Lower leg skin (tissue), 4 donors: ENCODE results near the gene ZNF24. TPM values are rescaled to one million over a fixed set of nuclear protein-coding genes. Genes with fewer than 3 reads are reported as not detected.
A peak's percentile ranks its signal among the peaks of the same experiment; 100 is the strongest.

Experiments used
- DNase-seq, 2 donors: peaks; one replicate each; pipeline ENCODE4 v3.0.0-alpha.2; 2019; ENCODE audit warnings: low spot score in 2 of 2
- H3K4me3 ChIP-seq: fragments of 200-600 bp; sonication (generic); 2 replicates; pipeline ENCODE4 v1.5.1; 2017; ENCODE audit warnings: mild to moderate bottlenecking, low read depth; ENCODE audit not compliant: poor library complexity, severe bottlenecking
- CTCF ChIP-seq, 3 donors: fragments of 450-650 bp; IDR thresholded peaks; one replicate each; pipeline ENCODE4 v1.5.1; 2016; ENCODE audit warnings: antibody characterized with exemption in 3 of 3, mild to moderate bottlenecking in 3 of 3, moderate library complexity in 2 of 3
- POLR2A ChIP-seq, 2 donors: fragments of 450-650 bp; IDR thresholded peaks; one replicate each; pipeline ENCODE4 v1.6.1; 2016 to 2017; ENCODE audit warnings: antibody characterized with exemption in 2 of 2, mild to moderate bottlenecking in 1 of 2, moderate library complexity in 1 of 2
- WGBS, 2 donors: methylation state at CpG; one replicate each; pipeline ENCODE4 v1.1.5; 2018; 5-methylcytosine and 5-hydroxymethylcytosine counted together
- intact Hi-C: fragments of 100-400 bp; cut with DNase I; formaldehyde crosslinking; loops from one replicate; pipeline ENCODE4 v1.15.0; 2023; ENCODE audit warnings: low total_unique reads
- total RNA-seq, 4 donors: library from RNA; depleted of rRNA; stranded (reverse); fragments of >200 nt; gene quantifications; one replicate each; pipeline ENCODE4 v1.1.0, GENCODE V29; 2016

Gene ZNF24
- total RNA-seq, 4 donors from 2014 or later: 27.2 to 32.4 (median 30.6) TPM

GRCh38 chr18:35368595-35368994 is 24.4 kb upstream of the ZNF24 start:
- intact Hi-C loops: loop anchor here (10.0 kb wide), 1 partner anchor 134 kb away; no protein-coding TSS in a partner anchor
- no peak for DNase-seq
- no peak overlapping the region for H3K4me3 ChIP-seq
- 93 to 94% methylated on average over 6 of the region's 6 CpGs for WGBS, 2 donors
- TF ChIP-seq CTCF (IDR thresholded peaks at IDR 0.05) (no peak), POLR2A (IDR thresholded peaks at IDR 0.05) (no peak)

- intact Hi-C loops: loop anchor here (10.0 kb wide), 1 partner anchor 128 kb away; no protein-coding TSS in a partner anchor
- no peak overlapping the region for H3K4me3 ChIP-seq
- no peak for DNase-seq
- no peak for TF ChIP-seq CTCF (IDR thresholded peaks at IDR 0.05)
- TF ChIP-seq POLR2A (IDR thresholded peaks at IDR 0.05): no peak
These were observed 18.3 kb upstream of the ZNF24 start for GRCh38 chr18:35362531-35362930.

GRCh38 chr18:35361570-35362321 is 17.5 kb upstream of the ZNF24 start:
- WGBS, 2 donors: 57 to 68% methylated on average over 2 of the region's 2 CpGs
- intact Hi-C loops: loop anchor here (10.0 kb wide), 1 partner anchor 127 kb away; no protein-coding TSS in a partner anchor
- H3K4me3 ChIP-seq: no peak overlapping the region

GRCh38 chr18:35355140-35355618 is 11.0 kb upstream of the ZNF24 start:
- no peak for TF ChIP-seq CTCF (IDR thresholded peaks at IDR 0.05)
- no peak for TF ChIP-seq POLR2A (IDR thresholded peaks at IDR 0.05)
- DNase-seq: peak; percentile 54 to 87
- 29 to 34% methylated on average over 4 of the region's 4 CpGs for WGBS, 2 donors
- intact Hi-C loops: no loop called here
- H3K4me3 ChIP-seq: no peak overlapping the region

More at GRCh38 chr18:35361570-35362321, 17.5 kb upstream of the ZNF24 start:
- TF ChIP-seq POLR2A (IDR thresholded peaks at IDR 0.05) (no peak), CTCF (IDR thresholded peaks at IDR 0.05) (no peak)
- DNase-seq: no peak

- intact Hi-C loops: no loop called here
- no peak for TF ChIP-seq POLR2A (IDR thresholded peaks at IDR 0.05)
- TF ChIP-seq CTCF (IDR thresholded peaks at IDR 0.05): no peak
- DNase-seq: no peak
- H3K4me3 ChIP-seq: no peak overlapping the region
These were observed 8.6 kb upstream of the ZNF24 start for GRCh38 chr18:35352778-35353177.
